HepG2 (cell line): Measurements from ENCODE around the gene CAMK2N2. TPM values are rescaled to one million over a fixed set of nuclear protein-coding genes. Genes with fewer than 3 reads are reported as not detected.

Experiments
- ATAC-seq: fragments of 200-7000 bp; cut with Tn5 transposase; 3 replicates; pipeline ENCODE4 v1.9.1; 2020; ENCODE audit warnings: mild to moderate bottlenecking, moderate library complexity
- BruUV-seq: library from RNA; stranded (reverse); fragments of 400-500 nt; replicated peaks from 2 replicates; lab custom pipeline; 2021; lab: Mats Ljungman, UMichigan
- CTCF ChIA-PET: fragments of 300-600 bp; formaldehyde crosslinking; extraction: SDS; loops from one replicate; lab custom pipeline; 2021; ENCODE audit warnings: low total read pairs, inconsistent platforms, low intra/inter-chr PET ratio; lab: Yijun Ruan, JAX
- POLR2A ChIA-PET: fragments of 350-600 bp; sonication (Branson Sonifier 250); formaldehyde crosslinking; loops from one replicate; lab custom pipeline; 2020; ENCODE audit warnings: antibody characterized with exemption, inconsistent platforms; lab: Yijun Ruan, JAX
- DNase-seq: peaks from one replicate; pipeline ENCODE4 v3.0.0-alpha.2; 2015; ENCODE audit warnings: low spot score
- FAIRE-seq: peaks from 3 replicates; lab custom pipeline; 2011; peaks lifted over from hg19 to GRCh38; lab: Jason Lieb, UNC
- H2AFZ ChIP-seq: one replicate; pipeline ENCODE4 v1.6.1; 2011; ENCODE audit warnings: low read length, inconsistent platforms
- H3K27ac ChIP-seq: fragments of 300-600 bp; 3 replicates; pipeline ENCODE4 v1.8.0; 2011; ENCODE audit warnings: mixed run types, mild to moderate bottlenecking, mixed read lengths, low read length, inconsistent platforms; ENCODE audit not compliant: insufficient read depth; ENCODE audit errors: extremely low read length
- H3K27me3 ChIP-seq, 2 experiments: fragments of 200-600 bp in 1 of 2; 2 replicates in 1 of 2; 3 replicates in 1 of 2; pipeline versions ENCODE4 v1.6.0 to v1.8.0; 2011; ENCODE audit warnings: low read length in 2 of 2, mild to moderate bottlenecking in 2 of 2, moderate library complexity in 2 of 2, inconsistent platforms in 1 of 2; ENCODE audit not compliant: insufficient read depth in 2 of 2, control insufficient read depth in 1 of 2
- H3K36me3 ChIP-seq, 2 experiments: fragments of 200-600 bp in 1 of 2; replicated peaks in 1 of 2; 2 replicates in 1 of 2; 3 replicates in 1 of 2; pipeline versions ENCODE4 v1.5.1 to v1.8.0; 2011; ENCODE audit warnings: low read length in 2 of 2, inconsistent platforms in 1 of 2; ENCODE audit not compliant: insufficient read depth in 2 of 2, control insufficient read depth in 1 of 2
- H3K4me1 ChIP-seq: 2 replicates; pipeline ENCODE4 v1.5.1; 2012; ENCODE audit warnings: low read length, inconsistent platforms; ENCODE audit not compliant: insufficient read depth
- H3K4me2 ChIP-seq: 2 replicates; pipeline ENCODE4 v1.6.0; 2011; ENCODE audit warnings: low read depth, low read length, inconsistent platforms
- H3K4me3 ChIP-seq, 3 experiments: fragments of 200-600 bp in 1 of 3; sonication (generic), shearing (Covaris generic) in 1 of 3; replicated peaks in 1 of 3; 2 replicates each; pipeline ENCODE4 v1.5.1; 2011 to 2016; ENCODE audit warnings: low read length in 3 of 3, inconsistent platforms in 2 of 3, low read depth in 2 of 3, mild to moderate bottlenecking in 2 of 3, control low read depth in 1 of 3, mixed read lengths in 1 of 3; ENCODE audit not compliant: insufficient read depth in 1 of 3
- H3K79me2 ChIP-seq: one replicate; pipeline ENCODE4 v1.6.1; 2011; ENCODE audit warnings: low read length, inconsistent platforms; ENCODE audit not compliant: insufficient read depth
- H3K9ac ChIP-seq: 2 replicates; pipeline ENCODE4 v1.6.0; 2011; ENCODE audit warnings: mild to moderate bottlenecking, low read depth, low read length, inconsistent platforms; ENCODE audit not compliant: insufficient read depth
- H3K9me3 ChIP-seq: 2 replicates; pipeline ENCODE4 v1.5.1; 2012; ENCODE audit warnings: mild to moderate bottlenecking, low read length
- H4K20me1 ChIP-seq: 2 replicates; pipeline ENCODE4 v1.6.0; 2011; ENCODE audit warnings: inconsistent platforms, mild to moderate bottlenecking, low read length, moderate library complexity; ENCODE audit not compliant: insufficient read depth
- FOSL2 ChIP-seq: sonication (generic); formaldehyde crosslinking; IDR thresholded peaks from 2 replicates; pipeline ENCODE4 v1.4.0; 2020; ENCODE audit warnings: missing genetic modification reagents
- TIGD3 ChIP-seq: sonication (generic); formaldehyde crosslinking; IDR thresholded peaks from 2 replicates; pipeline ENCODE4 v1.5.1; 2020; ENCODE audit warnings: mild to moderate bottlenecking, missing genetic modification reagents, borderline replicate concordance
- ZFX ChIP-seq: sonication (generic); formaldehyde crosslinking; IDR thresholded peaks from 2 replicates; pipeline ENCODE4 v1.4.0; 2020; ENCODE audit warnings: mild to moderate bottlenecking, low read depth, missing genetic modification reagents, moderate library complexity
- ZHX2 ChIP-seq, 2 experiments: sonication (generic) in 1 of 2; formaldehyde crosslinking in 1 of 2; IDR thresholded peaks; 2 replicates each; pipeline versions ENCODE4 v1.6.1 to v1.9.0; 2014 to 2022; ENCODE audit warnings: antibody characterized with exemption in 1 of 2, borderline replicate concordance in 1 of 2, inconsistent platforms in 1 of 2, low read depth in 1 of 2, missing genetic modification reagents in 1 of 2
- ZNF343 ChIP-seq: sonication (generic); formaldehyde crosslinking; IDR thresholded peaks from 2 replicates; pipeline ENCODE4 v1.4.0; 2020; ENCODE audit warnings: mild to moderate bottlenecking, missing genetic modification reagents
- ZNF740 ChIP-seq: sonication (generic); formaldehyde crosslinking; IDR thresholded peaks from 2 replicates; pipeline ENCODE4 v1.4.0; 2020; ENCODE audit warnings: missing genetic modification reagents
- ZNF768 ChIP-seq: sonication (generic); formaldehyde crosslinking; IDR thresholded peaks from 2 replicates; pipeline ENCODE4 v1.4.0; 2020; ENCODE audit warnings: missing genetic modification reagents
- WGBS: methylation state at CpG from one replicate; pipeline ENCODE4 v1.1.6; 2017; ENCODE audit warnings: low lambda C conversion rate; 5-methylcytosine and 5-hydroxymethylcytosine counted together
- in situ Hi-C: cut with HindIII; loops from 2 replicates; pipeline ENCODE4 v1.10.0; 2017; ENCODE audit warnings: low pct_unique_long_range_greater_than_20kb; ENCODE audit not compliant: extremely low pct_ligation_motif_present
- intact Hi-C: fragments of 100-400 bp; cut with micrococcal nuclease; formaldehyde crosslinking; loops from one replicate; pipeline ENCODE4 v1.10.0; 2022; ENCODE audit not compliant: unreplicated experiment
- polyA plus RNA-seq, 8 experiments: library from polyadenylated mRNA; depleted of rRNA in 3 of 8; stranded (reverse) in 7 of 8; unstranded in 1 of 8; fragments of >200 nt; fragmentation: Illumina TruSeq in 4 of 8; extraction: Trizol in 4 of 8; gene quantifications; 2 replicates each; pipeline versions ENCODE4 v1.2.1 to v1.2.3, GENCODE V29; 2011 to 2016; ENCODE audit warnings: low read depth in 4 of 8, missing spikeins in 1 of 8, mixed read lengths in 1 of 8; ENCODE audit not compliant: insufficient read depth in 1 of 8
- total RNA-seq, 5 experiments: library from RNA; depleted of rRNA; stranded (reverse); fragments of >200 nt; fragmentation: Illumina TruSeq; extraction: Trizol; gene quantifications; 2 replicates each; pipeline ENCODE4 v1.2.3, GENCODE V29; 2016; ENCODE audit warnings: low read depth in 1 of 5

Gene CAMK2N2
- total and polyA plus RNA-seq, 2 of the 13 experiments (the other 11 are each of a cell fraction or from before 2014, with no cell fraction given), result 0.12 to 0.27 TPM

- FAIRE-seq, result peak; percentile 36
- Histone ChIP-seq H4K20me1 (no peaks in the 10 kb centered on the region), H3K4me3 (peak overlapping the region; percentile 96 to 99 (median 98)), H2AFZ (no peak overlapping the region), H3K4me1 (peaks cover 38% of the 10 kb centered on the region), H3K79me2 (peaks cover 25% of the 10 kb centered on the region), H3K27ac (peak overlapping the region; percentile 50), H3K9ac (peak overlapping the region; percentile 87), H3K9me3 (no peaks in the 10 kb centered on the region), H3K27me3 (no peaks in the 10 kb centered on the region; a peak in 1 of 5 replicates), H3K4me2 (peak overlapping the region; percentile 86), H3K36me3 (peaks cover 19 to 48% of the 10 kb centered on the region in 2 experiments; a peak in 4 of 5 replicates)
- BruUV-seq, result no TSS peak
- CTCF ChIA-PET, result no interaction called here
- 50% methylated on average over 3 of the region's 3 CpGs for WGBS
- no peak for DNase-seq
- ATAC-seq, result no peak
- in situ Hi-C loops (no loop called here), intact Hi-C loops (no loop called here)
- POLR2A ChIA-PET, result no interaction called here
- no peak for TF ChIP-seq TIGD3 (CRISPR knock-in tag)
- peak; percentile 45 for TF ChIP-seq FOSL2 (CRISPR knock-in tag)
Observed at GRCh38 chr3:184300378-184300720, 39.0 kb upstream of the CAMK2N2 start.

- CTCF ChIA-PET, result no interaction called here
- TF ChIP-seq ZHX2 (IDR thresholded peaks at IDR 0.05; ENCODE audit: low read depth) (no peak), ZHX2 (CRISPR knock-in tag; IDR thresholded peaks at IDR 0.05; ENCODE audit: borderline replicate concordance) (0 out of 2 replicates have a peak, but pooled peaks have one; percentile 8), ZNF343 (CRISPR knock-in tag) (no peak), ZNF740 (CRISPR knock-in tag) (no peak), ZNF768 (CRISPR knock-in tag) (peak; percentile 1; the same call in 1 of the 2 replicates), ZFX (peak; percentile 14; the same call in 1 of the 2 replicates)
Observed at GRCh38 chr3:184299488-184300377, 38.4 kb upstream of the CAMK2N2 start.

More at GRCh38 chr3:184299488-184300377, 38.4 kb upstream of the CAMK2N2 start:
- Histone ChIP-seq H3K27ac (peak overlapping the region; percentile 50), H2AFZ (no peak overlapping the region), H3K9ac (peak overlapping the region; percentile 87), H4K20me1 (no peaks in the 10 kb centered on the region), H3K36me3 (peaks cover 19 to 42% of the 10 kb centered on the region in 2 experiments; a peak in 4 of 5 replicates), H3K79me2 (peaks cover 25% of the 10 kb centered on the region), H3K27me3 (no peaks in the 10 kb centered on the region; a peak in 1 of 5 replicates), H3K4me3 (peak overlapping the region; percentile 96 to 99 (median 98)), H3K4me2 (peak overlapping the region; percentile 86), H3K9me3 (no peaks in the 10 kb centered on the region), H3K4me1 (peaks cover 43% of the 10 kb centered on the region)
- DNase-seq, result no peak
- no peak for FAIRE-seq
- in situ Hi-C loops (no loop called here), intact Hi-C loops (loop anchor here (2.0 kb wide), 1 partner anchor 37 kb away; no protein-coding TSS in a partner anchor)
- POLR2A ChIA-PET, result no interaction called here
- TSS peak; percentile 67 for BruUV-seq
- peak; percentile 21; the same call in 1 of the 3 replicates for ATAC-seq
- 26% methylated on average over 15 of the region's 29 CpGs for WGBS
